22Rv1 (cell line): ENCODE data around the gene PKP4.

Experiments
- ZFX ChIP-seq: fragments of 450-650 bp; IDR thresholded peaks from 2 replicates; pipeline ENCODE4 v1.6.1; 2017; ENCODE audit warnings: antibody characterized with exemption, borderline replicate concordance
- TF ChIP-seq, protein P1 (sequence below): fragments of 450-650 bp; IDR thresholded peaks from 2 replicates; pipeline ENCODE4 v1.5.1; 2017; ENCODE audit warnings: mild to moderate bottlenecking

DNA sequence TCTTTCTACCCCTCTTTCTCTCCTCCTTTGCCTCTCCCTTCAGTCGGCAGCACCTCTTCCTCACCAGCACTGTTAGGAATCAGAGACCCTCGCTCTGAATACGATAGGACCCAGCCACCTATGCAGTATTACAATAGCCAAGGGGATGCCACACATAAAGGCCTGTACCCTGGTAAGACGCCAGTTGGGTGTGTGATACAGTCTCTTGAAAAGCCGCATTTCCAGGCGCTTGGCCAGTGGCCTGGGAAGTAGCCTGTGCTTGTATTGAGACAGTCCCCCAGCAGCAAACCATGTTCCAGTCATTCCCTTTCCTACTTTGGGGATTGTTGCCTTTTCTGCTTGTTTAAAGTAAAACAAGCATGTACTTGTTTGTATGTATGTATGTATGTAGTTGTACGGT, 219.9 kb downstream of the PKP4 start:
- TF ChIP-seq, protein P1, sequence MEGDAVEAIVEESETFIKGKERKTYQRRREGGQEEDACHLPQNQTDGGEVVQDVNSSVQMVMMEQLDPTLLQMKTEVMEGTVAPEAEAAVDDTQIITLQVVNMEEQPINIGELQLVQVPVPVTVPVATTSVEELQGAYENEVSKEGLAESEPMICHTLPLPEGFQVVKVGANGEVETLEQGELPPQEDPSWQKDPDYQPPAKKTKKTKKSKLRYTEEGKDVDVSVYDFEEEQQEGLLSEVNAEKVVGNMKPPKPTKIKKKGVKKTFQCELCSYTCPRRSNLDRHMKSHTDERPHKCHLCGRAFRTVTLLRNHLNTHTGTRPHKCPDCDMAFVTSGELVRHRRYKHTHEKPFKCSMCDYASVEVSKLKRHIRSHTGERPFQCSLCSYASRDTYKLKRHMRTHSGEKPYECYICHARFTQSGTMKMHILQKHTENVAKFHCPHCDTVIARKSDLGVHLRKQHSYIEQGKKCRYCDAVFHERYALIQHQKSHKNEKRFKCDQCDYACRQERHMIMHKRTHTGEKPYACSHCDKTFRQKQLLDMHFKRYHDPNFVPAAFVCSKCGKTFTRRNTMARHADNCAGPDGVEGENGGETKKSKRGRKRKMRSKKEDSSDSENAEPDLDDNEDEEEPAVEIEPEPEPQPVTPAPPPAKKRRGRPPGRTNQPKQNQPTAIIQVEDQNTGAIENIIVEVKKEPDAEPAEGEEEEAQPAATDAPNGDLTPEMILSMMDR, result no peak
- TF ChIP-seq ZFX, result no peak
